GM12801 (cell line): ENCODE data around the gene EEPD1.

Source experiments
- CTCF ChIP-seq: IDR thresholded peaks from one replicate; pipeline ENCODE4 v1.5.1; 2011; ENCODE audit warnings: control low read depth; ENCODE audit not compliant: insufficient read length; ENCODE audit errors: extremely low read depth

The EEPD1 gene

DNA sequence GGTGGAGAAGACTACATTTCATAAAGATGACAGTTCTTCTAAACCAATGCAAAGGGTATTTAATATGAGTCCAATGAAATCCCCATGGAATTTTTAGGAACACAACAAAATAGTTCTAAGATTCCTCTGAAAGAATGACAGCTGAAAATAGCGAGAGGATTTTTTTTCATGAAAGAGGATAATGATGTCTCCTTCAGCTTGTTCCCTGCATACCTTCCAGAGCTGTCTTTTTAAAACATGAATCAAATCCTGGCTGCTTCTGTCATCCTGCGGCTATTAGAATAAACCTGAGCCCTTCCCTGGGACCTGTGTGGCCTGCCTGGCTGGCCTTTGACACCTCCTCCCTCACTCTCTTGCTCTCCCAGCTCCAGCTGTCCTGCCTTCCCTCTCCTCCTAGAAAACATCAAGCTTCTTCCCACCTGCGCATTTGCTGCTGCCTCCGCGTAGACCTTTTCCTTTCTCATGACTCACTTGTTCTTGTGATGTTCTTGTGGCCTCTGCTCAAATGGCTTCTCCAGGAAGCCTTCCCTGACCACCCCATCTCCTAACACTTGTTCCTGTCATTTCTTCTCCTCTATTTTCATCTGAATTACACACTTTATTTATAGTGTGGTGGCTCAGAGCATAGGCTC, 57.4 kb downstream of the EEPD1 start:
- TF ChIP-seq CTCF: no peak

- no peak for TF ChIP-seq CTCF
These were observed 61.8 kb downstream of the EEPD1 start for GRCh38 chr7:36214608-36215456.

DNA sequence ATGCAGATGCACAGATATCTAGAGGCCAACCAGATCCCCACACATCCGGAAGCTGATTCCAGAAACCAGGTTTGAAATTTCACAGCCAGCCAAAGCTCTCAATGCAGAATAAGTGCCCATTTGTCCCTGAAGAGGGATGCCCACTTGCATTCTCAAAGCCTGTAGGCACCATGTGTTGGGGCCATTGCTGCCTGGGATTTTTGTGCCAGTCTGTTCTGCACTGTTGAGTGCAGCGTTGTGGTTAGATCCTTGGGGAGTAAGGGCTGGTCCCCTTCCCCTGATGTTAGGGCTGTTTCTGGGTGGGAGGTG, 62.4 kb downstream of the EEPD1 start:
- no peak for TF ChIP-seq CTCF

DNA sequence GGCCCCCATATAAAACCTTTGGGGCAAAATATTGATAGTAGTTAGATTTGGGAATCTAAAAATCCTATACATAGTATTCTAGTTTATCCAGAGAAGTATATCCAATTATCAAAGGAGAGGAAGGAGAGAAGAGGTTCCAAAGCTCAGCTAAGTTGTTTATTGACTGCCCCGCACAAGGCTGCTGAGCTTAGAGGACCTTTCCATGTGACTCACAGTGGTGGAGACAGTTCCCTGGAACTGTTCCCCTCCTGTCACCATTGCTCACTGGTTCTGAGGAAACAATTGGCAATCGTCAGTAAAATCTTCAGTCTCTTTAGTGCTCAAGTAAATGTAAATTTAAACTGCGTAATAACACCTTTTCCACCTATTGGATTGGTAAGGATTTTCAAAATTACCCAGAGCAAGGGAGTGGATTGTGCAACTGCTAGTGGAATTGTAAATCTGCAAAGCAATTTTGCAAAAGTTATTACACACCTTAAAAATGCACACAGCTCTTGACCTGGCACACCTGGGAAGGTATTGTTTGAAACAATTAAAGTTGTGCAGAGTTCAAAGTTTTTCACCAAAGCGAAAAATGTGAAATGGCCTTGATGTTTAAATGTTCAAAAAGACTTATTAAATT, 63.1 kb downstream of the EEPD1 start:
- no peak for TF ChIP-seq CTCF

GRCh38 chr7:36217211-36217960, 64.3 kb downstream of the EEPD1 start:
- no peak for TF ChIP-seq CTCF

GRCh38 chr7:36217961-36218284, 64.9 kb downstream of the EEPD1 start:
- no peak for TF ChIP-seq CTCF

GRCh38 chr7:36219429-36219828, 66.4 kb downstream of the EEPD1 start:
- TF ChIP-seq CTCF: no peak
